K562 (cell line): Measurements from ENCODE around the gene ZNF439. TPM values are rescaled to one million over a fixed set of nuclear protein-coding genes. Genes with fewer than 3 reads are reported as not detected.

Experiments used
- E4F1 ChIP-seq: fragments of 250-450 bp; sonication (Bioruptor Pico); IDR thresholded peaks from 2 replicates; pipeline ENCODE4 v1.5.0; 2021; ENCODE audit warnings: mild to moderate bottlenecking, borderline replicate concordance
- EP400 ChIP-seq: fragments of 450-650 bp; IDR thresholded peaks from 2 replicates; pipeline ENCODE4 v1.6.1; 2017; ENCODE audit warnings: antibody characterized with exemption, mild to moderate bottlenecking, moderate library complexity
- GATAD2A ChIP-seq: fragments of 450-650 bp; IDR thresholded peaks from 2 replicates; pipeline ENCODE4 v1.6.1; 2017
- HDAC1 ChIP-seq, 2 experiments: fragments of 450-650 bp; IDR thresholded peaks; 2 replicates each; pipeline ENCODE4 v1.6.1; 2016 to 2017; ENCODE audit warnings: inconsistent platforms in 1 of 2, mild to moderate bottlenecking in 1 of 2, moderate library complexity in 1 of 2
- ILF3 ChIP-seq: fragments of 450-650 bp; IDR thresholded peaks from 2 replicates; pipeline ENCODE4 v1.6.1; 2018; ENCODE audit warnings: antibody characterized with exemption, mild to moderate bottlenecking, moderate library complexity, borderline replicate concordance
- JUNB ChIP-seq: fragments of 450-650 bp; formaldehyde crosslinking; conservative IDR thresholded peaks from 2 replicates; pipeline ENCODE4 v1.4.0; 2020; ENCODE audit warnings: mild to moderate bottlenecking
- KDM5B ChIP-seq: fragments of 200-600 bp; sonication (generic); IDR thresholded peaks from 2 replicates; pipeline ENCODE4 v1.6.1; 2012; ENCODE audit warnings: low read depth, mild to moderate bottlenecking, moderate library complexity, low read length, control low read depth, inconsistent platforms; ENCODE audit not compliant: insufficient replicate concordance
- NFIC ChIP-seq: fragments of 450-650 bp; IDR thresholded peaks from 2 replicates; pipeline ENCODE4 v1.6.1; 2017; ENCODE audit warnings: mild to moderate bottlenecking, inconsistent platforms
- SIN3A ChIP-seq, 2 experiments: fragments of 150-350 bp in 1 of 2; IDR thresholded peaks; 2 replicates each; pipeline ENCODE4 v1.6.1; 2011 to 2016; ENCODE audit warnings: borderline replicate concordance in 2 of 2, low read depth in 2 of 2, low read length in 2 of 2, mild to moderate bottlenecking in 2 of 2, moderate library complexity in 2 of 2; ENCODE audit not compliant: control insufficient read depth in 1 of 2
- TBP ChIP-seq: optimal IDR thresholded peaks from 2 replicates; pipeline ENCODE3; 2011; ENCODE audit warnings: low read depth, low read length, improper control_type of control experiment
- TFAM ChIP-seq: fragments of 250-450 bp; sonication (Bioruptor Pico); conservative IDR thresholded peaks from 2 replicates; pipeline ENCODE4 v1.5.0; 2021; ENCODE audit warnings: mild to moderate bottlenecking, moderate library complexity
- ZBTB26 ChIP-seq: fragments of 450-650 bp; formaldehyde crosslinking; IDR thresholded peaks from 2 replicates; pipeline ENCODE4 v1.4.0; 2022; ENCODE audit warnings: missing genetic modification characterization
- ZNF639 ChIP-seq, 2 experiments: fragments of 200-800 bp in 1 of 2; sonication (Bioruptor generic) in 1 of 2; sonication (generic) in 1 of 2; formaldehyde crosslinking in 1 of 2; IDR thresholded peaks in 1 of 2; conservative IDR thresholded peaks in 1 of 2; 2 replicates each; pipeline versions ENCODE4 v1.5.0 to v1.6.1; 2016 to 2020; ENCODE audit warnings: missing compliant biosample characterization in 1 of 2, missing genetic modification characterization in 1 of 2, missing genetic modification reagents in 1 of 2
- ZNF778 ChIP-seq: fragments of 450-650 bp; formaldehyde crosslinking; IDR thresholded peaks from 2 replicates; pipeline ENCODE4 v1.4.0; 2020; ENCODE audit warnings: mild to moderate bottlenecking, moderate library complexity
- polyA plus RNA-seq, 8 experiments: library from polyadenylated mRNA; depleted of rRNA in 4 of 8; stranded (reverse) in 5 of 8; unstranded in 3 of 8; fragments of >200 nt; fragmentation: Nextera tagmentation in 2 of 8; fragmentation: Illumina TruSeq in 1 of 8; extraction: Ambion mirVana in 2 of 8; extraction: Trizol in 1 of 8; gene quantifications; 2 replicates each; pipeline versions ENCODE4 v1.2.1 to v1.2.3, GENCODE V29; 2011 to 2014; ENCODE audit warnings: inconsistent platforms in 1 of 8, missing spikeins in 1 of 8
- total RNA-seq, 7 experiments: library from RNA; depleted of rRNA in 6 of 7; stranded (reverse); fragments of >200 nt in 6 of 7; fragmentation: Illumina TruSeq in 2 of 7; extraction: Trizol in 2 of 7; gene quantifications; 2 replicates each; pipeline versions ENCODE4 v1.2.1 to v1.2.3, GENCODE V29; 2011 to 2021; ENCODE audit warnings: low replicate concordance in 1 of 7
- TF ChIP-seq, protein P1 (sequence below): fragments of 250-450 bp; sonication (Bioruptor Pico); IDR thresholded peaks from 2 replicates; pipeline ENCODE4 v1.5.0; 2021; ENCODE audit warnings: mild to moderate bottlenecking, moderate library complexity
- TF ChIP-seq, protein P2 (sequence below): fragments of 200-800 bp; sonication (Bioruptor generic); IDR thresholded peaks from 2 replicates; pipeline ENCODE4 v1.6.1; 2017; ENCODE audit warnings: missing genetic modification characterization, missing compliant biosample characterization

The ZNF439 gene
- total and polyA plus RNA-seq, 9 of the 15 experiments (the other 6 are each of a cell fraction or from before 2014, with no cell fraction given): 0.04 to 0.18 (median 0.10) TPM; not detected in 3

DNA sequence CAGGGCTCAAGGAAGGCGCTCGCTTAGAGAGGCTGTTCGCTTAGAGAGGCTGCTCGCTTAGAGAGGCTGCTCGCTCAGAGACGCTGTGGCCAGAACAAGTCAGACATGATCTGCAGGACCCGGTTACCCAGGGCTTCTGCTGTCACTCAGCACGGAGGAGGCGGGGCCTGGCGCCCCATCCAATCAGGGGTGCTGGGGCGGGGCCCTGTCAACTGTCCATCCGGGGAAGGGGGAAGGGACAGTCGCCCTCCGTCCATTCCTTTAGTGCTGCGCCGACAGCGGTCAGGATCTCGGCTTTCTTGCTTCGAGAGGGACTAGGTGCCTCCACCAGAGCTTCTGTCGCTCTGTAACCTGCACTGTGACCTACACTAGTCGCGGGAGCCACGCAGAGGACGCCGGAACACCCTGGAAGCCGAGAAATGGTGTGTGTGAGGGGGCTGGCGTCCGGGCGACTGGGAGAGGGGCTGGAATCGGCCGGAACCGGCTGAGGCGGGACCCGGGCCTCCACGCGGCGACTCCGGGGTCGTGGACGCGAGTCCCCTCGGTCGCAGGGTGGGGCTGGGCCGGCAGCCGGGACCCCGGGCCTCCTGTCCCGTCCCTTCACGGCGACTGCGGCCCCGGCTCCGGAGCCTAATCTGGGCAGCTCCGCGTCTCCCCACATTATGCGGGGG is 34.4 kb upstream of the ZNF439 start, which contains the start of gene ZNF440 (continued):
- TF ChIP-seq, protein P1, sequence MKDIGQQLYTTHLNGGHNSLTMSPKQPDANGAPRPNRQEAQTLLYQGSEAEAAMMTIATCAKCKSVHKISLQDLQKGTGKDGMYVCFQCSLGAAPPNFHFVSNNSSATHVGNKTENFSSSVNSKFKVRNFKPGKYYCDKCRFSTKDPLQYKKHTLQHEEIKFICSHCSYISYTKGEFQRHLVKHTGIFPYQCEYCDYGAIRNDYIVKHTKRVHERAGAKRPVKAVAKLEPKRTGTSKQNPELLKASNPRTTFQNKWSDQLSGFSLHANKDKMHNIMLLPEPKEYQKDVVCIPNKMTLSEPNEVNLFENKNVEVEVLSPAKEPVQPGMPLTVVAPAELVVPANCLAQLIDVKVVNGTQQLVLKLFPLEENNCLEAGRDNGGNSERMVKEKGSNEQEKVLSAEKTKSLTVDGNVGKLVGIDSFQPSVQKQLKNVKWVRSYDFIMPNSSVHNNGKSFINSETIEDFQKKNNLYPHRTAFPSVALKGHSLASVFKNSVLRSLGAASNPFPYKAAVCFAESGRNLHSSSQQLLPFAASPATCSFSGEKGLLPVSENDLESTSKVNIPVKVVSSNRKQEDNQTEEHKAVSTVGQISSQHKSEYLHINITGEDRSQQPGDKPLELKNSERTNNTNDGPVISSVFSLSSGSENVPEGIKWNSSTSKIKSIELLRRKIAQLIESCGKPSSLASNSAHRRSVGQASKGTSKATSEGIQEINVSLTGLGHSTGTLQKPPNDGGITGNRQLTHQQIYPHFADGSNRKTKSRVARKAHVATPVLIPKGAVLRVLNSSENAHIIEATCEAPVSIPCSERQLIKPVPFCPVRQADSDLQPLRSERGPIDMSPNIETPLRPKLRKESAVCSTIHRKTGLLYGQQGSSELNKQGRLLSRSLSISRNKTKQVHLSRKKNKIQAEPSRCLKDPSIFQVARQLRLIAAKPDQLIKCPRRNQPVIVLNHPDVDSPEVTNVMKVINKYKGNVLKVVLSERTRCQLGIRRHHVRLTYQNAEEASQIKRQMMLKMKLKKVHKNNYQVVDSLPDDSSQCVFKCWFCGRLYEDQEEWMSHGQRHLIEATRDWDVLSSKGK (CRISPR knock-in tag): no peak
- TF ChIP-seq, protein P2, sequence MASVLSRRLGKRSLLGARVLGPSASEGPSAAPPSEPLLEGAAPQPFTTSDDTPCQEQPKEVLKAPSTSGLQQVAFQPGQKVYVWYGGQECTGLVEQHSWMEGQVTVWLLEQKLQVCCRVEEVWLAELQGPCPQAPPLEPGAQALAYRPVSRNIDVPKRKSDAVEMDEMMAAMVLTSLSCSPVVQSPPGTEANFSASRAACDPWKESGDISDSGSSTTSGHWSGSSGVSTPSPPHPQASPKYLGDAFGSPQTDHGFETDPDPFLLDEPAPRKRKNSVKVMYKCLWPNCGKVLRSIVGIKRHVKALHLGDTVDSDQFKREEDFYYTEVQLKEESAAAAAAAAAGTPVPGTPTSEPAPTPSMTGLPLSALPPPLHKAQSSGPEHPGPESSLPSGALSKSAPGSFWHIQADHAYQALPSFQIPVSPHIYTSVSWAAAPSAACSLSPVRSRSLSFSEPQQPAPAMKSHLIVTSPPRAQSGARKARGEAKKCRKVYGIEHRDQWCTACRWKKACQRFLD: no peak
- TF ChIP-seq HDAC1 (IDR thresholded peaks at IDR 0.05): peak in 1 of 2 experiments; percentile 49; a peak in 1 of 4 replicates
- TF ChIP-seq NFIC: peak; percentile 51
- TF ChIP-seq KDM5B: peak; percentile 98
- peak; percentile 95 for TF ChIP-seq TBP
- no peak for TF ChIP-seq ZNF639 (CRISPR knock-in tag; conservative IDR thresholded peaks at IDR 0.05 in 1 of 2, IDR thresholded peaks at IDR 0.05 in 1 of 2)
- TF ChIP-seq JUNB (CRISPR knock-in tag): no peak
- TF ChIP-seq GATAD2A: no peak
- no peak for TF ChIP-seq TFAM (CRISPR knock-in tag)
- TF ChIP-seq ILF3: no peak
- TF ChIP-seq EP400: peak; percentile 61
- no peak for TF ChIP-seq ZNF778
- no peak for TF ChIP-seq E4F1 (CRISPR knock-in tag)
- TF ChIP-seq ZBTB26 (CRISPR knock-in tag): peak; percentile 29; the same call in 1 of the 2 replicates
- TF ChIP-seq SIN3A (IDR thresholded peaks at IDR 0.05; ENCODE audit: borderline replicate concordance in 2 of 2, control insufficient read depth in 1 of 2, low read depth in 2 of 2, low read length in 2 of 2): peak in 1 of 2 experiments; percentile 50; a peak in 1 of 4 replicates
